ENCODE results near the gene HNRNPUL2.

- no peak for TF ChIP-seq POLR2AphosphoS5 (IDR thresholded peaks at IDR 0.05; ENCODE audit: low read depth)
- TF ChIP-seq CTCF (IDR thresholded peaks at IDR 0.05; ENCODE audit: insufficient read depth, low read length): no peak
- TF ChIP-seq REST (IDR thresholded peaks at IDR 0.05; ENCODE audit: insufficient replicate concordance, low read depth): no peak
These were observed 417 bp downstream of the HNRNPUL2 start for GRCh38 chr11:62726915-62727164.
